NT2/D1 (cell line): ENCODE results near the gene CD164L2.

Experiments used
- YY1 ChIP-seq: IDR thresholded peaks from 2 replicates; pipeline ENCODE4 v1.6.1; 2011; ENCODE audit not compliant: insufficient read length, insufficient read depth
- ZNF274 ChIP-seq: IDR thresholded peaks from 2 replicates; pipeline ENCODE4 v1.6.1; 2011; ENCODE audit warnings: mild to moderate bottlenecking, low read depth, low read length

DNA sequence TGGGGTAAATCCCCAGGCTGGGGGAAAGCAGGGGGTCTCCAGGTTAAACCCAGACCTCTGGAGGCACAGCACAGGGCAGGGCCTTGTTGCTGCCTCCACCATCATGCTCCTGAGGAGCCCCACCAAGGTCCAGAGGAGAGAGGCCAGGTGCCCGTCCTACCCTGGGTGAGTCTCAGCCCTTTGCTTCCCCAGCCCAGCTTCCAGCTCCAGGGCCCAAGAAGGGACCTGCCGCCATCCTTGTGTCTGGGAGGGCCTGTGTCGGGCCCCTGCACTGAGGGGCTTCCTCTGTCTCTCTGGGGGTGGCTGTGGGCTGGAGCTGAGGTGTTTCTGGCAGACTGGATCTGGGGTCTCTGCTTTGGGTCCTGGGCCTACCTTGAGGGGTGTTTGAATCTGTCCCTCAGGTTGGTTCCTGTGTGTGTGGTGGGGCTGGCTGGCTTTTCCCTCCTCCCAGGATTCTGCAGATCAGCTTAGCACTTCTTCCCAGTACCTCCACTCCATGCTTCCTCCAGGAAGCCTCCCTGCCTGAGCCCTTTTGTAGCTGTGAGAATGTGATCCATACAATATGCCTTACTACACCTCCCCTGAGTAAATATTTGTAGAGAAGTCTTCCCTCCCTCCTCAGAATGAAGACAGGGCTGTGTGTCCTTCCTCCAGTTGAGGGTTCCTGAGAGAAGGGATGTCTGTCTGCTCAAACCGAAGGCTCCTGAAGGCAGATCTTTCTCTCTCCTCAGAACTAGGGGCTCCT, 15.4 kb upstream of the CD164L2 start:
- TF ChIP-seq ZNF274 (no peak), YY1 (no peak)
